Colonic mucosa (tissue), 4 donors: Measurements from ENCODE around the gene PIBF1. TPM values are rescaled to one million over a fixed set of nuclear protein-coding genes. Genes with fewer than 3 reads are reported as not detected.

Experiments used
- DNase-seq: peaks from one replicate; pipeline ENCODE4 v3.0.0-alpha.2; 2020
- H3K27ac ChIP-seq: fragments of 200-600 bp; one replicate; pipeline ENCODE4 v1.8.0; 2021
- H3K27me3 ChIP-seq: fragments of 200-600 bp; one replicate; pipeline ENCODE4 v1.8.0; 2021
- H3K36me3 ChIP-seq: fragments of 200-600 bp; one replicate; pipeline ENCODE4 v1.8.0; 2021
- H3K4me1 ChIP-seq: fragments of 200-600 bp; one replicate; pipeline ENCODE4 v1.8.0; 2021; ENCODE audit warnings: mild to moderate bottlenecking
- H3K4me3 ChIP-seq: fragments of 200-600 bp; one replicate; pipeline ENCODE4 v1.8.0; 2021
- H3K9ac ChIP-seq, 2 donors: one replicate each; pipeline ENCODE4 v1.7.0; 2013; ENCODE audit warnings: control low read depth in 2 of 2, low read depth in 2 of 2, low read length in 2 of 2
- H3K9me3 ChIP-seq: fragments of 200-600 bp; one replicate; pipeline ENCODE4 v1.8.0; 2021
- CTCF ChIP-seq: fragments of 200-600 bp; IDR thresholded peaks from one replicate; pipeline ENCODE4 v1.8.0; 2022; ENCODE audit warnings: antibody characterized with exemption, mild to moderate bottlenecking
- intact Hi-C: fragments of 100-400 bp; cut with DNase I; formaldehyde crosslinking; loops from one replicate; pipeline ENCODE4 v1.14.1; 2022
- total RNA-seq, 2 donors: library from RNA; stranded (reverse); fragmentation: NEBNext Ultra II Directional in 1 of 2; extraction: Animal tissue kit (Norgen Biotek cat#: 25700) in 1 of 2; gene quantifications; one replicate each; pipeline ENCODE4 v1.2.1, GENCODE V29; 2021
- donor health status: healthy.
- donor health status: DM: no; HTN: no; CAD: no.
- donor health status: DM: no; HTN: no; CAD: no.

The PIBF1 gene
- total RNA-seq, 2 donors from 2014 or later, result 12.3 to 17.5 TPM

- H3K9ac ChIP-seq, result peak overlapping the region; percentile 57 to 81
- intact Hi-C loops, result loop anchor here (10.0 kb wide), 1 partner anchor 657 kb away; no protein-coding TSS in a partner anchor
- no peaks in the 10 kb centered on the region for H3K9me3 ChIP-seq
- peak overlapping the region; percentile 72 for H3K27ac ChIP-seq
- no peak for DNase-seq
- H3K36me3 ChIP-seq, result no peaks in the 10 kb centered on the region
- H3K27me3 ChIP-seq, result no peaks in the 10 kb centered on the region
- H3K4me1 ChIP-seq, result no peaks in the 10 kb centered on the region
- no peak for TF ChIP-seq CTCF
- H3K4me3 ChIP-seq, result peak overlapping the region; percentile 77
These were observed 275.5 kb downstream of the PIBF1 start for GRCh38 chr13:73057284-73058063.

GRCh38 chr13:73058064-73058313 is 276.1 kb downstream of the PIBF1 start:
- H3K9ac ChIP-seq, result peak overlapping the region; percentile 57 to 81
- H3K9me3 ChIP-seq, result no peaks in the 10 kb centered on the region
- intact Hi-C loops, result loop anchor here (10.0 kb wide), 1 partner anchor 657 kb away; no protein-coding TSS in a partner anchor
- no peak for TF ChIP-seq CTCF
- DNase-seq, result no peak
- no peaks in the 10 kb centered on the region for H3K27me3 ChIP-seq
- H3K4me3 ChIP-seq, result peak overlapping the region; percentile 77
- peak overlapping the region; percentile 72 for H3K27ac ChIP-seq
- H3K36me3 ChIP-seq, result no peaks in the 10 kb centered on the region
- H3K4me1 ChIP-seq, result no peaks in the 10 kb centered on the region

- Histone ChIP-seq H3K36me3 (no peaks in the 10 kb centered on the region), H3K27ac (peak overlapping the region; percentile 72), H3K9me3 (no peaks in the 10 kb centered on the region), H3K9ac (peak overlapping the region; percentile 57 to 81), H3K27me3 (no peaks in the 10 kb centered on the region), H3K4me3 (peak overlapping the region; percentile 77), H3K4me1 (no peaks in the 10 kb centered on the region)
- TF ChIP-seq CTCF, result no peak
- no peak for DNase-seq
- intact Hi-C loops, result loop anchor here (10.0 kb wide), 1 partner anchor 656 kb away; no protein-coding TSS in a partner anchor
These were observed 276.5 kb downstream of the PIBF1 start for GRCh38 chr13:73058432-73058735.

- peak; percentile 99 for DNase-seq
- Histone ChIP-seq H3K4me3 (peak within 1 kb of the TSS; percentile 77), H3K9me3 (no peaks in the 10 kb centered on the region), H3K27me3 (no peaks in the 10 kb centered on the region), H3K36me3 (no peaks in the 10 kb centered on the region), H3K4me1 (no peaks in the 10 kb centered on the region), H3K27ac (peak within 1 kb of the TSS; percentile 72), H3K9ac (peak within 1 kb of the TSS; percentile 88 to 99)
- intact Hi-C loops, result loop anchor here (10.0 kb wide), 1 partner anchor 656 kb away; no protein-coding TSS in a partner anchor
- TF ChIP-seq CTCF, result no peak
These were observed 277.0 kb downstream of the PIBF1 start, which contains the start of gene KLF5 for GRCh38 chr13:73058736-73059459. Gene KLF5 (plus strand): TSS chr13:73059005. CDS start chr13:73059328, 323 bp downstream.

- intact Hi-C loops, result loop anchor here (10.0 kb wide), 1 partner anchor 655 kb away; no protein-coding TSS in a partner anchor
- DNase-seq, result peak; percentile 45
- H3K4me1 ChIP-seq, result no peaks in the 10 kb centered on the region
These were observed 277.7 kb downstream of the PIBF1 start for GRCh38 chr13:73059460-73060250.

More at GRCh38 chr13:73059460-73060250, 277.7 kb downstream of the PIBF1 start:
- H3K27ac ChIP-seq, result peak overlapping the region; percentile 72
- TF ChIP-seq CTCF, result no peak
- no peaks in the 10 kb centered on the region for H3K9me3 ChIP-seq
- H3K4me3 ChIP-seq, result peak overlapping the region; percentile 77
- H3K27me3 ChIP-seq, result no peaks in the 10 kb centered on the region
- no peaks in the 10 kb centered on the region for H3K36me3 ChIP-seq
- peak overlapping the region; percentile 88 to 99 for H3K9ac ChIP-seq
